Mesenchymal stem cell (in vitro differentiated cells and primary cell): Measurements from ENCODE around the gene PNLIP.

ENCODE experiments used
- DNase-seq: peaks from one replicate; pipeline ENCODE4 v3.0.0-alpha.2; 2013
- H2AFZ ChIP-seq: one replicate; pipeline ENCODE4 v1.6.1; 2013; ENCODE audit warnings: low read depth, mild to moderate bottlenecking, control low read depth, inconsistent platforms, low read length, moderate library complexity
- H2AK5ac ChIP-seq: 2 replicates; pipeline ENCODE4 v1.6.1; 2013; ENCODE audit warnings: low read length, moderate library complexity, mild to moderate bottlenecking, inconsistent platforms; ENCODE audit not compliant: severe bottlenecking
- H2BK120ac ChIP-seq: one replicate; pipeline ENCODE4 v1.6.1; 2013; ENCODE audit warnings: low read depth, mild to moderate bottlenecking, inconsistent platforms, low read length, moderate library complexity
- H2BK12ac ChIP-seq, 2 experiments: one replicate each; pipeline ENCODE4 v1.6.1; 2013; ENCODE audit warnings: inconsistent platforms in 2 of 2, low read length in 2 of 2, mild to moderate bottlenecking in 2 of 2, moderate library complexity in 2 of 2, control low read depth in 1 of 2
- H2BK15ac ChIP-seq: one replicate; pipeline ENCODE4 v1.6.1; 2013; ENCODE audit warnings: mild to moderate bottlenecking, low read depth, inconsistent platforms; ENCODE audit not compliant: poor library complexity, severe bottlenecking
- H2BK5ac ChIP-seq: 2 replicates; pipeline ENCODE4 v1.6.1; 2013; ENCODE audit warnings: low read depth, mild to moderate bottlenecking, low read length, control low read depth, inconsistent platforms; ENCODE audit not compliant: poor library complexity, severe bottlenecking
- H3K14ac ChIP-seq, 2 experiments: one replicate each; pipeline ENCODE4 v1.6.1; 2013; ENCODE audit warnings: inconsistent platforms in 2 of 2, low read length in 2 of 2, control low read depth in 1 of 2, mild to moderate bottlenecking in 1 of 2, moderate library complexity in 1 of 2
- H3K18ac ChIP-seq, 2 experiments: one replicate each; pipeline ENCODE4 v1.6.1; 2013; ENCODE audit warnings: inconsistent platforms in 2 of 2, low read length in 2 of 2, control low read depth in 1 of 2, low read depth in 1 of 2, mild to moderate bottlenecking in 1 of 2
- H3K23ac ChIP-seq, 2 experiments: one replicate each; pipeline ENCODE4 v1.6.1; 2013; ENCODE audit warnings: inconsistent platforms in 2 of 2, low read length in 2 of 2, mild to moderate bottlenecking in 2 of 2, moderate library complexity in 2 of 2, control low read depth in 1 of 2
- H3K27ac ChIP-seq: 2 replicates; pipeline ENCODE4 v1.5.1; 2013; ENCODE audit warnings: mild to moderate bottlenecking, moderate library complexity, low read length, control low read depth, inconsistent platforms; ENCODE audit not compliant: poor library complexity, severe bottlenecking
- H3K27me3 ChIP-seq, 2 experiments: 2 replicates each; pipeline versions ENCODE4 v1.6.1 to v1.7.0; 2013; ENCODE audit warnings: low read length in 2 of 2, mild to moderate bottlenecking in 2 of 2, moderate library complexity in 2 of 2, control low read depth in 1 of 2, inconsistent platforms in 1 of 2; ENCODE audit not compliant: control insufficient read depth in 1 of 2, insufficient read depth in 1 of 2
- H3K36me3 ChIP-seq, 2 experiments: 2 replicates each; pipeline versions ENCODE4 v1.6.1 to v1.7.0; 2013; ENCODE audit warnings: low read length in 2 of 2, control low read depth in 1 of 2, inconsistent platforms in 1 of 2, low read depth in 1 of 2, mild to moderate bottlenecking in 1 of 2; ENCODE audit not compliant: insufficient read depth in 2 of 2, control insufficient read depth in 1 of 2
- H3K4ac ChIP-seq, 2 experiments: one replicate each; pipeline ENCODE4 v1.6.1; 2013; ENCODE audit warnings: inconsistent platforms in 2 of 2, low read length in 2 of 2, mild to moderate bottlenecking in 2 of 2, moderate library complexity in 2 of 2, control low read depth in 1 of 2, low read depth in 1 of 2
- H3K4me1 ChIP-seq: 2 replicates; pipeline ENCODE4 v1.6.1; 2013; ENCODE audit warnings: low read depth, low read length, control low read depth; ENCODE audit not compliant: control insufficient read depth, insufficient read depth
- H3K4me2 ChIP-seq: 2 replicates; pipeline ENCODE4 v1.6.1; 2013; ENCODE audit warnings: low read length, mild to moderate bottlenecking, inconsistent platforms; ENCODE audit not compliant: poor library complexity, severe bottlenecking
- H3K4me3 ChIP-seq, 2 experiments: 2 replicates each; pipeline versions ENCODE4 v1.5.1 to v1.7.0; 2013; ENCODE audit warnings: low read length in 2 of 2, mild to moderate bottlenecking in 2 of 2, control low read depth in 1 of 2, low read depth in 1 of 2; ENCODE audit not compliant: insufficient read depth in 1 of 2
- H3K79me1 ChIP-seq: replicated peaks from 2 replicates; pipeline ENCODE4 v1.6.1; 2013; ENCODE audit warnings: mild to moderate bottlenecking, control low read depth, low read length, inconsistent platforms; ENCODE audit not compliant: poor library complexity, severe bottlenecking
- H3K9ac ChIP-seq: 2 replicates; pipeline ENCODE4 v1.7.0; 2013; ENCODE audit warnings: mild to moderate bottlenecking, low read length, moderate library complexity
- H3K9me3 ChIP-seq: 2 replicates; pipeline ENCODE4 v1.7.0; 2013; ENCODE audit warnings: mild to moderate bottlenecking, low read length; ENCODE audit not compliant: control insufficient read depth
- H4K8ac ChIP-seq: one replicate; pipeline ENCODE4 v1.6.1; 2013; ENCODE audit warnings: inconsistent platforms, mild to moderate bottlenecking, low read length, moderate library complexity
- H4K91ac ChIP-seq: one replicate; pipeline ENCODE4 v1.6.1; 2013; ENCODE audit warnings: mild to moderate bottlenecking, low read length, inconsistent platforms
- WGBS: methylation state at CpG from one replicate; pipeline ENCODE4 v1.1.7; 2013; ENCODE audit warnings: mixed read lengths; 5-methylcytosine and 5-hydroxymethylcytosine counted together

The PNLIP gene

DNA sequence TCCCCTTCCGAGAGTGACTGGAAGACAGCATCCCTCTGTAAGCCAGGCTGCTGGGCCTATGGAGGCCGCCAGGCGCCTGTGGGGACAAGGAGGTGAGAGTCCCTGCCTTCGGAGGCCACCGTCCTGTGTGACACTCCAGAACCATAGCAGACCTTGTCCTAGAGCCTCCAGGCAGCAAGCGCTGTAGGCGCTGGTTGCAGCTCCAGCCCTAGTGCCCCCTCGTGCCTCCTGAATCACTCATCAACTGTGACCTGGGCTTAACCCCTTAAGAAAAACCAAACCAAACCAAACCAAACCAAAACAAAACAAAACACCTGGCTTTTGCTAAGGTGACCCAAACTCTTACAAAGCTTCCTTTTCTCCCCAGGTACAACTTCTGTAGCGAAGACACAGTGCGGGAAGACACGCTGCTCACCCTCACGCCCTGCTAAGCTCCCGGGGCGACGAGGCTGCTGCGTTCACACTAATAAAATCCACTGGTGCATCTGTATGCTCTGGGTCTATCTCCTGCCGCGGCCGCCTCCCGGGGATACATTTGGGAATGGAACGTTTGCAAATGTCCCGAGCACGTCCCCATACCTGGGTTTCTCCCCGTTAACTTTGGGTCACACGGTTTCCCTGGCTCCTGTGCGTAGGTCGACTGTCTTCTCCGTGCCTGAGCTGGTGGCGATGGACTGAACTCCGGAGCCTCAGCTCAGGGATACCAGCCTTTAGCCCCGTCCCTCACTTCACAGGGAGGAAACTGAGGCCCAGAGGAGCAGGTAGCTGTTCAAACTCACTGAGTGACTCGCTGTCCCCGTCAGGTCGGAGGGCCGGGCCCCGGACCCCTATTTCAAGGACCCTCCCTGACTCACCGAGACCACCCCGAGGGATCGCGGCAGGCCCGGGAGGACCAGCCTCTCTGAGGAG is 63.2 kb downstream of the PNLIP start:
- no peak overlapping the region for H2BK5ac ChIP-seq
- no peak overlapping the region for H3K9ac ChIP-seq
- no peak for DNase-seq
- no peak overlapping the region for H3K4me3 ChIP-seq
- 70% methylated on average over 34 of the region's 41 CpGs for WGBS
- H2BK120ac ChIP-seq = no peak overlapping the region
- no peak overlapping the region for H3K4ac ChIP-seq
- no peak overlapping the region for H4K8ac ChIP-seq
- H3K4me1 ChIP-seq = no peaks in the 10 kb centered on the region
- H2BK12ac ChIP-seq = no peak overlapping the region
- no peak overlapping the region for H3K18ac ChIP-seq
- H2AK5ac ChIP-seq = no peak overlapping the region
- H3K14ac ChIP-seq = no peak overlapping the region
- no peak overlapping the region for H2BK15ac ChIP-seq
- no peaks in the 10 kb centered on the region for H3K36me3 ChIP-seq
- peak overlapping the region; percentile 51 for H3K4me2 ChIP-seq
- H3K79me1 ChIP-seq = no peaks in the 10 kb centered on the region
- H3K27me3 ChIP-seq = peaks cover 22 to 30% of the 10 kb centered on the region in 2 experiments
- H3K9me3 ChIP-seq = no peaks in the 10 kb centered on the region
- H3K27ac ChIP-seq = no peak overlapping the region
- H4K91ac ChIP-seq = peak overlapping the region; percentile 18
- no peak overlapping the region for H3K23ac ChIP-seq
- no peak overlapping the region for H2AFZ ChIP-seq

DNA sequence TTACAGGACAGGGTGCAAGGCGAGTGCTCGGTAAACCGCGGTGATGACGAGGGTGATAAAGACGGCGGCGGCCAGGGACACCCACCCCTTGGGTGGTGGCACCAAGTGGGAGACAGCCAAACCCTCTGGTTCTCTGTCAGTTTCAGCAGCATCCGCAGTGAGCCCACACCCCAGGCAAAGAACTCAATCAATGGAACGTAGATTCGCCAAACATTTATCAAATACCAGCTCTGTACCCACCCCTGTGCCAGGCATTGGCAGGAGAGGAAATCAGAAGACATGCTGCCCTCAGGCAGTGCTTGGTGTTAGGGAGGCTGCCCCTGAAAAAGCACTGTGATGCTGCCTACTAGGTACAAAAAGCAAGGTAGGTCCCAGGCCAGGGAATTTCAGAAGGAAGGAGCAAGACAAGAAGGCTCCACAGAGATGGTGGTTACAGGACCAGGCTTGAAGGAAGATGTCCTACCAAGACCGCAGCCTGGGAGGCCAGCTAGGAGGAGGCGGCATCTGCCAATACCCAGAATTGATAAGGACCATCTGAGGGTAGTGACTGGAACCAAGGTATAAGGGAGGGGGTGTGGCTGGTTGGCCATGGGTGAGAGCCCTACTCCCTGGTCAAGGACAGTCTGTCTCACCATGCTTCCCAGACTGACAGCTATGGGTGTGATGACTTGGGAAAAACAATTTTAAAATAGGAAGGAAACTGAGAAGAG is 64.9 kb downstream of the PNLIP start:
- no peak overlapping the region for H2BK5ac ChIP-seq
- H2BK120ac ChIP-seq = no peak overlapping the region
- H3K14ac ChIP-seq = no peak overlapping the region
- no peak overlapping the region for H3K4me2 ChIP-seq
- H3K4me3 ChIP-seq = no peak overlapping the region
- no peaks in the 10 kb centered on the region for H3K36me3 ChIP-seq
- no peak overlapping the region for H2BK15ac ChIP-seq
- no peak for DNase-seq
- 95% methylated on average over 12 of the region's 13 CpGs for WGBS
- no peak overlapping the region for H3K27ac ChIP-seq
- H3K27me3 ChIP-seq = peaks cover 22 to 25% of the 10 kb centered on the region in 2 experiments
- no peaks in the 10 kb centered on the region for H3K79me1 ChIP-seq
- H3K9me3 ChIP-seq = no peaks in the 10 kb centered on the region
- H2AK5ac ChIP-seq = no peak overlapping the region
- no peak overlapping the region for H4K8ac ChIP-seq
- H2AFZ ChIP-seq = no peak overlapping the region
- H3K4ac ChIP-seq = no peak overlapping the region
- H4K91ac ChIP-seq = no peak overlapping the region
- no peaks in the 10 kb centered on the region for H3K4me1 ChIP-seq
- no peak overlapping the region for H3K18ac ChIP-seq
- H3K23ac ChIP-seq = no peak overlapping the region
- no peak overlapping the region for H2BK12ac ChIP-seq
- H3K9ac ChIP-seq = no peak overlapping the region

DNA sequence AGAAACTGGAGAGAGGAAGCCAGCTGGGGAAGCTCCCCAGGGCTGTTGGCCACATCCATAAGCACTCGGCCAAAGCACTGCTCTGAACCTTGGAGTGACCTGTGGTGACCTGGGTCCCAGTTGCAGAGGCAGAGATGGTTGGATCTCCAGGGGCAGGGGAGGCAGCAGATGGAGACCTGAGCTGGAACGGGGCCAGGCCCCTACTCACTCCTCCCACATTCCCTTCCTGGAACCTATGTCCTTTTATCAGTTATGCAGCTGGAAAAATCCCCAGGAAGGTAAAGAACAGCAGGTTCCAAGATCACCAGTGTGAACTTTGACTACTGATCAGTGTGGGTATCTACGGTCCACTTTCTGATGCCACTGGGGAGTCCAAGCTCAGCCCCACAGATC is 65.4 kb downstream of the PNLIP start:
- Histone ChIP-seq H3K9ac (no peak overlapping the region), H4K91ac (no peak overlapping the region), H3K4ac (no peak overlapping the region), H2AFZ (no peak overlapping the region), H2BK120ac (no peak overlapping the region), H2BK12ac (no peak overlapping the region), H3K9me3 (no peaks in the 10 kb centered on the region), H4K8ac (no peak overlapping the region), H2BK15ac (no peak overlapping the region), H3K4me1 (no peaks in the 10 kb centered on the region), H3K79me1 (no peaks in the 10 kb centered on the region), H3K4me3 (no peak overlapping the region), H3K4me2 (no peak overlapping the region), H3K27ac (no peak overlapping the region), H2BK5ac (no peak overlapping the region), H3K27me3 (peaks cover 18 to 24% of the 10 kb centered on the region in 2 experiments), H2AK5ac (no peak overlapping the region), H3K36me3 (no peaks in the 10 kb centered on the region), H3K18ac (no peak overlapping the region), H3K14ac (no peak overlapping the region), H3K23ac (no peak overlapping the region)
- no peak for DNase-seq
- 77% methylated on average over 3 of the region's 3 CpGs for WGBS

DNA sequence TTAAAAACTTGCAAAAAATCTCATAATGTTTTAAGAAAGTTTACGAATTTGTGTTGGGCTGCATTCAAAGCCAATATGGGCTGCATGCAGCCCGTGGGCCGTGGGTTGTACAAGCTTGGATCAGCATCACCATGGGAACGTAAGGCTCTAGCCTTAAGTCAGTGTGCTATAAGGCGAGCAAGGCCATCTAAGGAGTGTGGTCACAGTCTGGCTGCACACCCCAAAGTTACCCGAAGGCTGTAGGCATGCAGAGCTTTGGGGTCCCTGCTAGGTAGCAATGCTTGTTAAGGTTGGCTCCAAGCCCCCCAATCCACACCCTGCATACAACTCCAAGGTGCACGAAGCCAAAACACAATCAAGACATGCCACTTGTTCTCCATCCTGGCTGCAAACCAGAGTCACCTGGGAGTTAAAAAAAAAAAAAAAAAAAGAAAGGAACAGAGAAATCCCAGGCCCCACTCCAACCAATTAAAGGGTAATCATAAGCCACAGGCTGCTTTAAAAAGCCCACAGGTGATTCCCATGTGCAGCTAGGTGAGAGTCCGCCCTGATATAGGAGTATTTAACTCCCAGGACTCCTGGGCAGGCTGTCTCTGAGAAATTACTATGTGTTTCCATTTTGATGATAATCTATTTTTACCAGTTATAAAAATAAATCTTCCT is 66.5 kb downstream of the PNLIP start:
- no peaks in the 10 kb centered on the region for H3K4me1 ChIP-seq
- no peak overlapping the region for H4K8ac ChIP-seq
- H3K9me3 ChIP-seq = no peaks in the 10 kb centered on the region
- no peak overlapping the region for H3K4me2 ChIP-seq
- no peak overlapping the region for H2BK12ac ChIP-seq
- H2AK5ac ChIP-seq = no peak overlapping the region
- no peak overlapping the region for H3K18ac ChIP-seq
- H2BK15ac ChIP-seq = no peak overlapping the region
- no peaks in the 10 kb centered on the region for H3K36me3 ChIP-seq
- H3K27me3 ChIP-seq = peaks cover 21 to 24% of the 10 kb centered on the region in 2 experiments
- H2BK120ac ChIP-seq = no peak overlapping the region
- no peak overlapping the region for H3K4me3 ChIP-seq
- H3K79me1 ChIP-seq = no peaks in the 10 kb centered on the region
- no peak overlapping the region for H3K4ac ChIP-seq
- no peak overlapping the region for H3K9ac ChIP-seq
- no peak overlapping the region for H2BK5ac ChIP-seq
- H4K91ac ChIP-seq = no peak overlapping the region
- no peak overlapping the region for H3K14ac ChIP-seq
- H2AFZ ChIP-seq = no peak overlapping the region
- DNase-seq = no peak
- no peak overlapping the region for H3K23ac ChIP-seq
- 81% methylated on average over 8 of the region's 8 CpGs for WGBS
- H3K27ac ChIP-seq = no peak overlapping the region
